ENCODE results near the gene DAPP1.

Gene DAPP1

GRCh38 chr4:99856166-99856565 is 39.5 kb downstream of the DAPP1 start:
- DNase-seq: no peak

DNA sequence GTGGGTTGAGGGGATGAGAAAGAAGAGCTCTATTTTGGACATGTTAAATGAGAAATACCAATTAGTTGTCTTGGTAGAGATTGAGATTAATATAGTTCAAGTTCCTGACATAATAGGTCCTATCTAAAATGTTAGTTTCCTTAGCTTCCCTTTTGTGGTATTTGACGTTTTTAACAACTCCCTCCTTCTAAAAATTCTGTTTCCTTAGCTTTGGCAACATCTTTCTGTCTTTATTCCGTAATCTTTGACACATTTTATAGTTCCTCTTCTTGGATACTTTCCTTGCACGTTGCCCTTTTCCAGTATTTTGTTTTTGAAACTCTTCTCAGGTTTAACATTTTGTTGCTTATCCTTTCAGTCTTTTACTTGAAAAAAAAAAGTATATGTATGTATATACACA is 40.7 kb downstream of the DAPP1 start:
- no peak for DNase-seq

DNA sequence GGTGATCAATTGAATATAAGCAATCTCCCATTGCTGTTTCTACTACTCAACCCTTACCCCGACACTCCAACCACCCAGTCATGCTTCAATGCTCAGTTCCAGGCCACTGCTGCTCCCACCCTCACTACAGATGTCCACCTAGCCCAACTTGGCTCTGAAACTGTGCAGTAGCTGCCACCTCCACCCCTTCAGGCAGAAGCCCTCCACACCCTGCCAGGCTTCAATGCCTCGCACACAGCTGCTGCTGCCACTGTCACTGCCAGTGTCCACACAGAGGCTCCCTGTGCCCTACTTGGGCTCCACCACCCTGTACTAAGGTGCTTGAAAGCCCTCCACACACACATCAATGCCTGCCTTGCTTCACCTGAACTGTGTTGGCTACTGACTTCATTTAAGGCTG is 43.0 kb downstream of the DAPP1 start:
- DNase-seq: no peak

GRCh38 chr4:99860521-99860920 is 43.9 kb downstream of the DAPP1 start:
- DNase-seq: no peak

DNA sequence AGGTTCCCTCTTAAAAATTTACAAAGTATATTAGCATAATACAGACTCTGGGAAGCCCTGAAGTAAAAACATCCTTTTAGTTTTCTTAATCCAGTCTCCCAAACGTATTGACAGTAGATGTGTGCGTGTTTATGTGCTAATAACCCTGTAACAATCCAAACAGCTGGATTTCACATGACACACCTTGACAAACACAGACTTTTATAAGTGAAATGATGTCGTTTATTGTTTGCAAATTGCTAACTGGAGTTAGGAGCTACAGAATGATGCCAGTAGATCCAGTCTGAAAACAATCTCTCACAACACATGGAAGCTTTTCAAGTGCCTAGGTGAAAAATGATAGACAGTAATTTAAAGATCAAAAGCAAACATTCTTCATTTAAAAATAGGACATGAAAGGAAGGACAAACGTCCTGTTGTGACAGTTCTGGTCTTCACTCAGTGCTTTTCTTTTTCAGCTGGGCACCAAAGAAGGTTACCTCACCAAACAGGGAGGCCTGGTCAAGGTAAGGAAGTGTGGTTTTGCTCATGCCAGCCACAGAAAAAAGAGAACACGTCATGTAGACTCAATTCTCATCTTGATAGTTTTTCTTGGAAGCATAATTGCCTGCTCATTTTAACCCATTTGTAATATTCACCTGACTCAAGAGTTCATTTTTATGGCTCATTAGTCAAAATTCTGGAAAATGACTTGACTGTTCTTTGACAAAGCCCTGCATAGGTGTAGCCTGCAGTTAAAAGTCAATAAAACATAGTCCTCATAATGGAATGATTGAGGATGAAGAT is 44.7 kb downstream of the DAPP1 start:
- DNase-seq: no peak

- no peak for DNase-seq
Observed at GRCh38 chr4:99863804-99864203, 47.2 kb downstream of the DAPP1 start.

- DNase-seq: no peak
Observed at GRCh38 chr4:99868126-99868596, 51.5 kb downstream of the DAPP1 start.

- no peak for DNase-seq
Observed at GRCh38 chr4:99872570-99872969, 55.9 kb downstream of the DAPP1 start.

DNA sequence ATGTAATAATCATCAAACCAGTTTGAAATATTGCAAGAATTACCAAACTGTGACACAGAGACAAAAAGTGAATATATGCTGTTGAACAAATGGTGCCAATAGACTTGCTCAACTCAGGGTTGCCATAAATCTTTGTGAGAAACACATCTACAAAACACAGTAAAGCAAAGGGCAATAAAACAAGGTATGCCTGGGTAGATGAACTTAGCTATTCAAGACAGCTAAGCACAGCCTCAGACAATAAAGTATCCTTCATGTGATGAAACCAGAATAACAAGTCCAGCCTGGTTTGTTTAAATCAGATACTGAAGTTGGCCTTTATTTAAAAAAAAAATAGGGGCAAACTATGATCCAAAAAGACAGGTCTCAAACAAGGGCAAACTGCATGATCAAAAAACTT is 58.4 kb downstream of the DAPP1 start:
- DNase-seq: no peak

DNA sequence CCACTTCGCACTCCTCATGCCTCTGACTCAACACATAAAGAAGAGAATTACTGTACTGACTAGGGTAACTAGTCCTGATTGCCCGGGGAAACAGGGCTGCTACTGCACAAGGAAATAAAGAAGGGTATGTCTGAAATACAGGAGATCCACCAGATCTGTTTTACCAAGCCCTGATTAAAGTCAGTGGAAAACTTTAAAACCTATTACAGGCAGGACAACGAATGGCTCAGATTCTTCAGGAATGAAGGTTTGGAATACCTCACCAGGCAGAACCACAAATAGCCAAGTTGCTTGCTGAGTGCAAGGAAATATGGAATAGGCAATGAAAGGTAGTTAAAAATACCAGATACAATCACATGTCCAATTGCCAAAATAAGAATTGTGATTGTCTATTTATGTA is 60.3 kb downstream of the DAPP1 start:
- DNase-seq: no peak

- DNase-seq: no peak
Observed at GRCh38 chr4:99878604-99879003, 62.0 kb downstream of the DAPP1 start.

DNA sequence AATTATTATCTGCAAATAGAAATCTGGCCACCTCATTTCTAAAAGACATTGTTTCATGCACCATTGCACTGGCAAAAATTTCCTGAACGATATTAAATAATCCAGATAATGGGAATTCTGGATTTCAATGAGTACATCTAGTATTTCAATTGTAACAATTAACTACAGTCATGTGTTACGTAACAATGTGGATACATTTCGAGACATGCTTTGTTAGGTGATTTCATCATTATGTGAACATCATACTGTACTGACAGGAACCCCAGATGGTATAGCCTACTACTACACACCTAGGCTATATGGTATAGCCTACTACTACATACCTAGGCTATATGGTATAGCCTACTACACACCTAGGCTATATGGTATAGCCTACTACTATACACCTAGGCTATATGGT is 62.8 kb downstream of the DAPP1 start:
- DNase-seq: no peak

DNA sequence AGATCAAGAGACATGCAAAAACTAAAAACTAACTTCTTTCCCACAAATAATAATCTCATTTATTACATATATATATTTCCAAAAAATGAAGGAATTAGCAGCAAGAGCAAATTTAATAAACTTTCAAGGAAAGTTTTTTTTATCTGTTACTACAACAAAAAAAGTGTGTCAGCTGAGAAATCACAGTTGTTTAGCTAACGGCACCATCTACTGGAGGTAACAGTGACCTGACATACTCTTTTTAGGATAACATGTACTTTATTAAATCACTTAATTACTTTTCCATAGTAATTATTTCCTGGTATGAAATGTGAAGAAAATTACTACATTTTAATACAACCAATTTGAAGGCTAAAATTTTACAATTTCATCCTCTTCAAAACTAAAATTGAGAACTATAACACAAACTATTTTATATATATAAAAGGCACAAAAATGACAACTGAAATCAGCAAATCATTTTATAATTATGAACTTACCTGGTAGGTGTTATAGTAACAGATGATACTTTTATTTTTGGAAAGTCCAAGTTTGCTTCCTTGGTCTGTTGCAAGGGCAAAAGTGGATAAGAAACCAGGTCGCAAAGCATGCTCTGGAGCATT is 68.5 kb downstream of the DAPP1 start:
- DNase-seq: no peak

DNA sequence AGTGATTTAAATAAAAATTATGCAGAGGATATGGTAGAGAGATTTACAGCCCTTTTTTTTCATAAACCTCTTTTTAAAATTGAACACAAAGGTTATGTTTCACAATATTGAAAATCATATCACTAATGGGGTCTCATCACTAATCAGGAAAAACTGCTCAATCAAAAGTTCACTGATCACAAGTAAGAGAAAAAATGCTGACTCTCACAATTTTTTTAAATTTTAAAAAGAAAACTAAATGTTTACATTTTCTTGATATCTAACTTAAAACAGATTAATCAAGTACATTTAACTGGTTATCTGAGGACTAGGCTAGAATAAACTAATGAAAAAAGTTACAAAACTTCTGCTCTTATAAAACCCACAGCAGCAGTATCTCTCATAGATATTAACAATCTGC is 69.1 kb downstream of the DAPP1 start:
- DNase-seq: no peak

GRCh38 chr4:99886146-99886545 is 69.5 kb downstream of the DAPP1 start:
- no peak for DNase-seq

- DNase-seq: no peak
Observed at GRCh38 chr4:99887837-99888236, 71.2 kb downstream of the DAPP1 start.

DNA sequence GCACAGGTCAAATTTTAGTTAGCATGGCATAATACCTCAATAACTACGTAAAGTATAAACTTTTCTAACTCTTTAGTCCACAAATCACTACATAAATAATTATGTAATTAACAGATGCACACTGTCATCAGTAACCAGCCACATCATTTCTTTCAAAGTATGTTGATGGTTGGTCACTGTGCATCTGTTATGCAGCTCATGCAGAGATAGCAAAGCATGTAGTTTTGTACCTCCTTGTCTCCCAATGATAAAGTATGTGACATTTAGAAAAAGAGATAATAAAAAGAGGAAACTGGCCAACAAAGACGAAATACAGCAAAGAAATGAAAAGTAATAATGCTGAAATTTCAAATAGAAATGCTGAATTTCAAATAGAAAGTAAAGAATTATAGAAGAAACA is 74.7 kb downstream of the DAPP1 start:
- no peak for DNase-seq

DNA sequence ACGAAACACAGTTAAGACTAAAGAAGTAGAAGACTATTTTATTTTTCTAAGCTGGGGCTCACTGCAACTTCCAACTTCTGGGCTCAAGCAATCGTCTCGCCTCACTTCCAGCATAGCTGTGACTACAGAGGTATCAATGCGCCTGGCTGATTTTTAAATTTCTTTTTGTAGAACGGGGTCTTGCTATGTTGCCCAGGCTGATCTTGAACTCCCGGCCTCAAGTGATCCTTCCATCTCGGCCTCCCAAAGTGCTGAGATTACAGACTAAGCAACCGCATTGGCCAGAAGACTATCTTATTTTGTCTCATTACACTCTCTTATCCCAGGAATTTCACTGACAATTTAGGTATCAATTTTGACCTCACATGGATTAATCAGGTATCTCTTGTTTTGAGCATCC is 76.4 kb downstream of the DAPP1 start:
- no peak for DNase-seq

DNA sequence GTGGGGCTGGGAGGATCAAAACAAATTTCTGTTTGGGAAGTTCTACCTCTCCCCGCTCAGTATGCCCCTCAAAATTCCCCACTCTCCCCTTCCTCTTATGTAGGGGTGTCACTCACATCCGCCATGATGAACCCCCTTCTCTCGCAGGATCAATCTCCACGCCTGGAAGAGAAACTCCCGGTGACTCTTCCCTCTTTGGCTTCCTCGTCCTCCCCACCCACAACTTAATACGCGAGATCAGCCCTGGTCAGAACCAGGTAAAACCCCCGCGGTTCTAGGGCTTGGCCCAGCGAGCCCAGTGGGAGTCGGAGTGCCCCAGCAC is 77.2 kb downstream of the DAPP1 start:
- DNase-seq: no peak

DNA sequence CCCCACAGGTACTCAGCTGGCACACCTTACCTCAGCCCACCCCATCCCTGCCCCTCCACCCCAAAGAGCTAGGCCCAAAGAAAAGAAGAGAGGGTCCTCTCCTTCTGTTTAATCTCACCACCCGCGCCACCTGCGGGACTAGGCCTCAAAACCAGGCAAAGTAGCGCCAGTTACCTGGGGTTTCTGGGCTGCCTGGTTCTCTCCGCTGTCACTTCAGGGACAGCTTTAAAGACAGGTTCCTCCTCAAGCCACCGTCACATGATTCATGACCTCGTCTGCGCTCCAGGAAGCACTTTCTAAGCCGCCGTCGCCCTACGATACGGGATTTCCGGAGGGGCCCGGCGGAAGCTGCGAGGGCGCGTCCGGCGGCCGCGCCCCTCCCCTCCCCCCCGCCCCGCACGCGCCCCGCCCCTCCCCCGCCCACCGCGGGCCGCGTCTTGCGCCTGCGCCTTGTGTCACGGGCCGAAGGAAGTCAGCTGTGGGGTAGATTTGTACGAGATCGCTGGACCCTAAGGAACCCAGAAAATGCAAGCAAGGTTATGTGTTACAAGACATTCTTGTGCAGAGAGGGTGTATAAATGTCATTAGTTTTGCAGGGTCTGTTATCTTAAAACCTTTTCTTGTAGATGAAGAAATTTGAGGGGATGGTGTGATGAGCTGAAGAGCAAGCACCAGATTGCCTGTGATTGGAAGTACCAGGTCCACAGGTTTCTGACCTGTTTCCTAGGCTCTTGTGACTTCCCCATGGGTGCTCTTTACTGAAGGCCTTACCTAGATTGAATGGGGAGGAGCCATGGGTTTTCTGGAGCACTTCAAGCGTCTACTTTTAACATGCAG is 77.8 kb downstream of the DAPP1 start, which contains the start of gene LAMTOR3:
TSS of gene LAMTOR3 (minus strand) at position 267 of the 837 bp plus-strand sequence. CDS start 464 bp downstream, outside the sequence.
- peak; percentile 73 for DNase-seq

DNA sequence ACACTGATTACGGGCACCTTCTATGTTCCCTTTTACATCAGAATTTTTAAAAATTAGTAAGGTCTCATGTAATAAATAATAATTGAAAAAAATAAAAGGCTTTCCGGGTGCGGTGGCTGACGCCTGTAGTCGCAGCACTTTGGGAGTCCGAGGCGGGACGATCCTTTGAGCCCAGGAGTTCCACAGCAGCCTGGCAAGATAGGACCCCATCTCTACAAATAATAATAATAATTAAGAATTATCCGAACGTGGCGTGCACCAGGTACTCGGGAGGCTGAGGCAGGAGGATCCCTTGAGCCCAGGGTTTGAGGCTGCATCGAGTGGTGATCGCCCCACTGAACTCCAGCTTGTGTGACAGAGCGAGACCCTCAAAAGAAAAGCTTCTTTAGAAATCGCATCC is 78.4 kb downstream of the DAPP1 start:
- no peak for DNase-seq

DNA sequence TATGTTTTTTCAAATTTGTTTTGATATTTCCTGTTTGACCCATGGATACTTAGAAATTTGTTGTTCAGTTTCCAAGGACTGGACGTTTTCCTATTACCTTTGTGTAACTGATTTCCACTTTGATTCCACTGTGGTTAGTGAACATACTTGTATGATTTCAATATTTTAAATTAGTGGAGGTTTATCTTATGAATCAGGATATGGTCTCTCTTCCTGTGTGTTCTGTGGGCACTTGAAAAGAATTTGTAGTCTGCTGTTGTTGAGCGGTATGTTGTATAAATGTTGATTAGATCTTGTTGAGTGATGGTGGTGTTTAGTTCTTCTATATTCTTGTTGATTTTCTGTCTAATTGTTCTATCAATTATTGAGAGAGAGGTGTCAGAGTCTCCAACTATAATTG is 98.8 kb downstream of the DAPP1 start:
- DNase-seq: no peak

GRCh38 chr4:99917575-99917974 is 100.9 kb downstream of the DAPP1 start:
- no peak for DNase-seq

- DNase-seq: no peak
Observed at GRCh38 chr4:99918656-99919055, 102.0 kb downstream of the DAPP1 start.
